Activated CD4-positive, alpha-beta T cell treated with anti-CD3 and anti-CD28 coated beads for 4 hours (primary cell): ENCODE measurements around the gene UTS2R.

Experiments used
- DNase-seq, 2 donors: peaks; one replicate each; pipeline ENCODE4 v3.0.0-alpha.2; 2020

Gene UTS2R

GRCh38 chr17:82371333-82372248 lies at the start of gene UTS2R:
TSS of gene UTS2R (plus strand) at chr17:82371765. CDS start at chr17:82374325, 2,560 bp downstream.
- DNase-seq: no peak

- DNase-seq: no peak
These were observed 49.6 kb upstream of the UTS2R start for GRCh38 chr17:82321947-82322466.

GRCh38 chr17:82322526-82323453 lies 48.8 kb upstream of the UTS2R start:
- DNase-seq: no peak

GRCh38 chr17:82323514-82324234 lies 47.9 kb upstream of the UTS2R start:
- no peak for DNase-seq

- peak; percentile 49 to 58 for DNase-seq
These were observed 46.8 kb upstream of the UTS2R start for GRCh38 chr17:82324566-82325285.

- no peak for DNase-seq
These were observed 46.0 kb upstream of the UTS2R start for GRCh38 chr17:82325286-82326180.

GRCh38 chr17:82327289-82327688 lies 44.3 kb upstream of the UTS2R start:
- DNase-seq: no peak

GRCh38 chr17:82327757-82328140 lies 43.8 kb upstream of the UTS2R start:
- DNase-seq: no peak

- no peak for DNase-seq
These were observed 43.2 kb upstream of the UTS2R start for GRCh38 chr17:82328141-82328993.

- no peak for DNase-seq
These were observed 42.5 kb upstream of the UTS2R start for GRCh38 chr17:82328994-82329507.

- no peak for DNase-seq
These were observed 41.8 kb upstream of the UTS2R start for GRCh38 chr17:82329683-82330321.

GRCh38 chr17:82330322-82331239 lies 41.0 kb upstream of the UTS2R start:
- DNase-seq: no peak

- DNase-seq: no peak
These were observed 40.1 kb upstream of the UTS2R start for GRCh38 chr17:82331345-82331939.

GRCh38 chr17:82332669-82333278 lies 38.8 kb upstream of the UTS2R start:
- no peak for DNase-seq

GRCh38 chr17:82333279-82334171 lies 38.0 kb upstream of the UTS2R start, which contains the start of gene SECTM1:
TSS of gene SECTM1 (minus strand) at chr17:82333766. CDS start at chr17:82327240, 6,526 bp downstream.
- DNase-seq: no peak

- no peak for DNase-seq
These were observed 37.4 kb upstream of the UTS2R start for GRCh38 chr17:82334204-82334621.
